HepG2 (cell line): ENCODE data around the gene MED1. TPM values are rescaled to one million over a fixed set of nuclear protein-coding genes. Genes with fewer than 3 reads are reported as not detected.
A peak's percentile ranks its signal among the peaks of the same experiment; 100 is the strongest.

Experiments
- ATF1 ChIP-seq: IDR thresholded peaks from 2 replicates; pipeline ENCODE4 v1.6.1; 2016; ENCODE audit warnings: mild to moderate bottlenecking, control low read depth
- DPF2 ChIP-seq: sonication (generic); formaldehyde crosslinking; IDR thresholded peaks from 2 replicates; pipeline ENCODE4 v1.4.0; 2020; ENCODE audit warnings: mild to moderate bottlenecking, low read depth, missing genetic modification reagents, borderline replicate concordance
- FOXK1 ChIP-seq: sonication (generic); formaldehyde crosslinking; IDR thresholded peaks from 2 replicates; pipeline ENCODE4 v1.4.0; 2020; ENCODE audit warnings: low read depth, missing genetic modification reagents, borderline replicate concordance
- GPN1 ChIP-seq: sonication (generic); formaldehyde crosslinking; IDR thresholded peaks from 2 replicates; pipeline ENCODE4 v1.5.1; 2020; ENCODE audit warnings: missing genetic modification reagents, borderline replicate concordance
- IKZF1 ChIP-seq: fragments of 450-650 bp; IDR thresholded peaks from 2 replicates; pipeline ENCODE4 v1.7.1; 2016
- MAF1 ChIP-seq: sonication (generic); formaldehyde crosslinking; IDR thresholded peaks from 2 replicates; pipeline ENCODE4 v1.5.0; 2020; ENCODE audit warnings: missing genetic modification reagents, borderline replicate concordance
- NFYC ChIP-seq: IDR thresholded peaks from 2 replicates; pipeline ENCODE4 v1.6.1; 2016; ENCODE audit warnings: missing genetic modification reagents, missing compliant biosample characterization
- PHF21A ChIP-seq: sonication (generic); formaldehyde crosslinking; IDR thresholded peaks from 2 replicates; pipeline ENCODE4 v1.5.0; 2020; ENCODE audit warnings: mild to moderate bottlenecking, missing genetic modification reagents
- PHF5A ChIP-seq: IDR thresholded peaks from one replicate; pipeline ENCODE4 v1.6.1; 2018; ENCODE audit warnings: low read depth, missing genetic modification reagents; ENCODE audit not compliant: unreplicated experiment
- REL ChIP-seq: sonication (generic); formaldehyde crosslinking; conservative IDR thresholded peaks from 2 replicates; pipeline ENCODE4 v1.8.0; 2022; ENCODE audit warnings: mild to moderate bottlenecking, missing genetic modification reagents, moderate library complexity
- SNAI1 ChIP-seq: sonication (generic); formaldehyde crosslinking; IDR thresholded peaks from 2 replicates; pipeline ENCODE4 v1.5.0; 2020; ENCODE audit warnings: mild to moderate bottlenecking, missing genetic modification reagents, borderline replicate concordance
- ZNF709 ChIP-seq: sonication (generic); formaldehyde crosslinking; IDR thresholded peaks from 2 replicates; pipeline ENCODE4 v1.5.0; 2020; ENCODE audit warnings: mild to moderate bottlenecking, missing genetic modification reagents
- polyA plus RNA-seq, 8 experiments: library from polyadenylated mRNA; depleted of rRNA in 3 of 8; stranded (reverse) in 7 of 8; unstranded in 1 of 8; fragments of >200 nt; fragmentation: Illumina TruSeq in 4 of 8; extraction: Trizol in 4 of 8; gene quantifications; 2 replicates each; pipeline versions ENCODE4 v1.2.1 to v1.2.3, GENCODE V29; 2011 to 2016; ENCODE audit warnings: low read depth in 4 of 8, missing spikeins in 1 of 8, mixed read lengths in 1 of 8; ENCODE audit not compliant: insufficient read depth in 1 of 8
- total RNA-seq, 5 experiments: library from RNA; depleted of rRNA; stranded (reverse); fragments of >200 nt; fragmentation: Illumina TruSeq; extraction: Trizol; gene quantifications; 2 replicates each; pipeline ENCODE4 v1.2.3, GENCODE V29; 2016; ENCODE audit warnings: low read depth in 1 of 5
- TF ChIP-seq, protein P1 (sequence below): sonication (generic); formaldehyde crosslinking; IDR thresholded peaks from 2 replicates; pipeline ENCODE4 v1.5.0; 2020; ENCODE audit warnings: missing genetic modification reagents, mild to moderate bottlenecking, borderline replicate concordance
- TF ChIP-seq, protein P2 (sequence below): sonication (generic); formaldehyde crosslinking; IDR thresholded peaks from 2 replicates; pipeline ENCODE4 v1.9.0; 2021; ENCODE audit warnings: missing genetic modification reagents, mild to moderate bottlenecking, borderline replicate concordance
- TF ChIP-seq, protein P3 (sequence below): sonication (generic); formaldehyde crosslinking; IDR thresholded peaks from 2 replicates; pipeline ENCODE4 v1.8.0; 2022; ENCODE audit warnings: mild to moderate bottlenecking, missing genetic modification reagents, moderate library complexity

Gene MED1
- total and polyA plus RNA-seq, 2 of the 13 experiments (the other 11 are each of a cell fraction or from before 2014, with no cell fraction given) = 37.5 to 40.1 TPM

DNA sequence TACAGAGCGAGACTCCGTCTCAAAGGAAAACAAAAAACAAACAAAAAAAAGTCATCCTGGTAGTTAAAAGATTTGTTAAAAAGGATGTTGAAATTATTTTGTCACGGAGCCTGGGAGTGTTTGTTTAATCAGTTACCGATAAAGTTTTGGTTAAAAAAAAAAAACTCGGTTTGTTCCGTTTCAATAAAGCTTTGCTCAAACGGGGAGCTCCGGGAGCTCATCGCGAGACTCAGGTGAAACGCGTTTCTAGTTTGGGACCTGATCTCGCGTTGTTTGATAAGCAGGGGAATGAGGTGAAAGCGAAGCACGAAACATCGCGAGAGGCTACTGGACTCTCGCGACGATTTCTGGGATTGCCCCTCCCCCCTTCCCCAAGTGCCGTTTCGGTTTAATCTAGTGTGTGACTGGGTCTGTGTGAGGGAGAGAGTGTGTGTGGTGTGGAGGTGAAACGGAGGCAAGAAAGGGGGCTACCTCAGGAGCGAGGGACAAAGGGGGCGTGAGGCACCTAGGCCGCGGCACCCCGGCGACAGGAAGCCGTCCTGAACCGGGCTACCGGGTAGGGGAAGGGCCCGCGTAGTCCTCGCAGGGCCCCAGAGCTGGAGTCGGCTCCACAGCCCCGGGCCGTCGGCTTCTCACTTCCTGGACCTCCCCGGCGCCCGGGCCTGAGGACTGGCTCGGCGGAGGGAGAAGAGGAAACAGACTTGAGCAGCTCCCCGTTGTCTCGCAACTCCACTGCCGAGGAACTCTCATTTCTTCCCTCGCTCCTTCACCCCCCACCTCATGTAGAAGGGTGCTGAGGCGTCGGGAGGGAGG, 10.3 kb upstream of the MED1 start, which contains the start of gene CDK12 (continued):
- TF ChIP-seq, protein P1, sequence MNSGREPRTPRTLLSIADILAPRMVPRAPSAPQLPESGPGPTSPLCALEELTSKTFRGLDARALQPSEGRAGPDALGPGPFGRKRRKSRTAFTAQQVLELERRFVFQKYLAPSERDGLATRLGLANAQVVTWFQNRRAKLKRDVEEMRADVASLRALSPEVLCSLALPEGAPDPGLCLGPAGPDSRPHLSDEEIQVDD (CRISPR knock-in tag) = peak; percentile 76; the same call in 1 of the 2 replicates
- no peak for TF ChIP-seq IKZF1
- TF ChIP-seq, protein P2, sequence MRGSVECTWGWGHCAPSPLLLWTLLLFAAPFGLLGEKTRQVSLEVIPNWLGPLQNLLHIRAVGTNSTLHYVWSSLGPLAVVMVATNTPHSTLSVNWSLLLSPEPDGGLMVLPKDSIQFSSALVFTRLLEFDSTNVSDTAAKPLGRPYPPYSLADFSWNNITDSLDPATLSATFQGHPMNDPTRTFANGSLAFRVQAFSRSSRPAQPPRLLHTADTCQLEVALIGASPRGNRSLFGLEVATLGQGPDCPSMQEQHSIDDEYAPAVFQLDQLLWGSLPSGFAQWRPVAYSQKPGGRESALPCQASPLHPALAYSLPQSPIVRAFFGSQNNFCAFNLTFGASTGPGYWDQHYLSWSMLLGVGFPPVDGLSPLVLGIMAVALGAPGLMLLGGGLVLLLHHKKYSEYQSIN (CRISPR knock-in tag) = no peak
- TF ChIP-seq MAF1 = no peak
- TF ChIP-seq PHF5A (CRISPR knock-in tag) = peak; percentile 71
- no peak for TF ChIP-seq REL (CRISPR knock-in tag)
- TF ChIP-seq, protein P3, sequence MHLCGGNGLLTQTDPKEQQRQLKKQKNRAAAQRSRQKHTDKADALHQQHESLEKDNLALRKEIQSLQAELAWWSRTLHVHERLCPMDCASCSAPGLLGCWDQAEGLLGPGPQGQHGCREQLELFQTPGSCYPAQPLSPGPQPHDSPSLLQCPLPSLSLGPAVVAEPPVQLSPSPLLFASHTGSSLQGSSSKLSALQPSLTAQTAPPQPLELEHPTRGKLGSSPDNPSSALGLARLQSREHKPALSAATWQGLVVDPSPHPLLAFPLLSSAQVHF (CRISPR knock-in tag) = peak; percentile 36; the same call in 1 of the 2 replicates
- 0 out of 2 replicates have a peak, but pooled peaks have one; percentile 71 for TF ChIP-seq SNAI1 (CRISPR knock-in tag)
- TF ChIP-seq PHF21A = peak; percentile 80
- TF ChIP-seq ATF1 (CRISPR knock-in tag) = peak; percentile 83
- TF ChIP-seq FOXK1 = peak; percentile 80; the same call in 1 of the 2 replicates
- TF ChIP-seq NFYC (CRISPR knock-in tag) = peak; percentile 47; the same call in 1 of the 2 replicates
- TF ChIP-seq GPN1 = 0 out of 2 replicates have a peak, but pooled peaks have one; percentile 47
- no peak for TF ChIP-seq DPF2
- TF ChIP-seq ZNF709 = 0 out of 2 replicates have a peak, but pooled peaks have one; percentile 58
- TF ChIP-seq, all 625 proteins: peak for 378
